Fibroblast of gingiva (primary cell): Measurements from ENCODE around the gene ACAA2.

Source experiments
- DNase-seq: peaks from one replicate; pipeline ENCODE4 v3.0.0-alpha.2; 2011; ENCODE audit warnings: low read depth

The ACAA2 gene

GRCh38 chr18:49813319-49814146, at the start of gene ACAA2:
ACAA2 (minus strand) TSS chr18:49813533; CDS start chr18:49813484, 49 bp downstream.
- peak; percentile 89 for DNase-seq

- no peak for DNase-seq
Observed at GRCh38 chr18:49862656-49863385, 49.5 kb upstream of the ACAA2 start.

GRCh38 chr18:49861659-49862058, 48.3 kb upstream of the ACAA2 start:
- DNase-seq: no peak

GRCh38 chr18:49859725-49860124, 46.4 kb upstream of the ACAA2 start:
- DNase-seq: no peak

GRCh38 chr18:49859021-49859359, 45.7 kb upstream of the ACAA2 start:
- no peak for DNase-seq

- peak; percentile 57 for DNase-seq
Observed at GRCh38 chr18:49858309-49859020, 45.1 kb upstream of the ACAA2 start.

GRCh38 chr18:49857708-49858107, 44.4 kb upstream of the ACAA2 start:
- no peak for DNase-seq

- DNase-seq: no peak
Observed at GRCh38 chr18:49856496-49856895, 43.2 kb upstream of the ACAA2 start.

- DNase-seq: no peak
Observed at GRCh38 chr18:49855711-49856415, 42.5 kb upstream of the ACAA2 start.

GRCh38 chr18:49854681-49855080, 41.3 kb upstream of the ACAA2 start:
- DNase-seq: no peak

- DNase-seq: no peak
Observed at GRCh38 chr18:49853436-49853835, 40.1 kb upstream of the ACAA2 start.

GRCh38 chr18:49853011-49853410, 39.7 kb upstream of the ACAA2 start:
- no peak for DNase-seq

- no peak for DNase-seq
Observed at GRCh38 chr18:49851624-49852023, 38.3 kb upstream of the ACAA2 start.

GRCh38 chr18:49850636-49851035, 37.3 kb upstream of the ACAA2 start:
- no peak for DNase-seq

- peak; percentile 23 for DNase-seq
Observed at GRCh38 chr18:49849331-49850217, 36.2 kb upstream of the ACAA2 start.

GRCh38 chr18:49848115-49848514, 34.8 kb upstream of the ACAA2 start:
- no peak for DNase-seq

- DNase-seq: no peak
Observed at GRCh38 chr18:49847524-49847923, 34.2 kb upstream of the ACAA2 start.

- DNase-seq: no peak
Observed at GRCh38 chr18:49846718-49847470, 33.6 kb upstream of the ACAA2 start.

GRCh38 chr18:49846361-49846662, 33.0 kb upstream of the ACAA2 start:
- DNase-seq: peak; percentile 30

- no peak for DNase-seq
Observed at GRCh38 chr18:49845629-49846360, 32.5 kb upstream of the ACAA2 start.
